ENCODE data around the gene TIAM1.

The TIAM1 gene

GRCh38 chr21:31343680-31344480, at the start of gene TIAM1:
Gene TIAM1 (minus strand): TSS chr21:31344261. CDS start chr21:31266972, 77,289 bp downstream.
- DNase-seq (ENCODE audit: low spot score) = no peak

DNA sequence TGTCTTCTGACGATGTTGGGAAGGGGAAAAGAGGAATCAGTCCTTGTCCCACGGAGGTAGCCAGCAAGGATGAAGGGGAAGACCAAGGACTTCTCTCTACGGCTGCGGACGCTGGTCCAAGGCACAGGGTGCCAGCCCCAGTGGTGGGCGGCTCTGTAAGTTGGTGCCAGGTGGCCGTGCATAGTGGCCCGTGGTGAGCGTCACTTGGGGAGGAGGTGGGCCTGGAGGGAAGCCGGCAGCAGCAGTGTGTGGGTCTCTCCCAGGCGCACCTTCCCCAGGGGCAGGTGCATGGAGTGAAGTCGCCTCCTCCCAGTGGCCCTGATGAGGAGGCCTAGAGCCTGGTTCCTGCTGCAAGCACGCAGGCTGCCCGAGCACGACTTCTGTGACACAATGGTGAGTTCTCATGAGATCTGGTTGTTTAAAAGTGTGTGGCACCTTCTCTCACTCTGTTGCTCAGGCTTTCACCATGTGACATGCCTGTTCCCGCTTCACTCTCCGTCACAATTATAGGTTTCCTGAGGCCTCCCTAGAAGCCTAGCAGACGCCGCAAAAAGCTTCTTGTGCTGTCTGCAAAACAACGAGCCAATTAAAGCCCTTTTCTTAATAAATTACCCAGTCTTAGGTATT, 43.6 kb upstream of the TIAM1 start:
- DNase-seq (ENCODE audit: low spot score) = no peak

DNA sequence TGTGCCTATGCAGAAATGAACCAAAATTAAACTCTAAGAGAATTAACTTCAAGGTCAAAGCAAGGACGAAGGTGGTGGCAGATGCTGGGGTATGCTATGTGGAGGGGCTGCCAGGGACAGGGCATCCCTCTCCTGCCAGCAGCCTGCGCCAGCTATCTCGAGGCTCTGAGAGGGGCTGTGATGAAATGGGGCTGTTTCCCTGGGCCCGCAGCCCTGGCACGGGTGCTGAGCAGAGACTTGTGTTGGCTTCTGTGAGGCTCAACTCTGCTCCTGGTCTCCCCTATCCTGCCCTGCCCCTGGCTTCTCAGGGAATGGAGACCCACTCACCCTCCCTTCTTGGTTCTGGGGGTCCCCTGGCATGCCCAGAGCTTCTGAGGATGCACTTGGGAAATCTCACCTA, 41.9 kb upstream of the TIAM1 start:
- DNase-seq (ENCODE audit: low spot score) = no peak

GRCh38 chr21:31383770-31384169, 39.7 kb upstream of the TIAM1 start:
- DNase-seq (ENCODE audit: low spot score) = no peak

- no peak for DNase-seq (ENCODE audit: low spot score)
Observed at GRCh38 chr21:31382060-31382459, 38.0 kb upstream of the TIAM1 start.

DNA sequence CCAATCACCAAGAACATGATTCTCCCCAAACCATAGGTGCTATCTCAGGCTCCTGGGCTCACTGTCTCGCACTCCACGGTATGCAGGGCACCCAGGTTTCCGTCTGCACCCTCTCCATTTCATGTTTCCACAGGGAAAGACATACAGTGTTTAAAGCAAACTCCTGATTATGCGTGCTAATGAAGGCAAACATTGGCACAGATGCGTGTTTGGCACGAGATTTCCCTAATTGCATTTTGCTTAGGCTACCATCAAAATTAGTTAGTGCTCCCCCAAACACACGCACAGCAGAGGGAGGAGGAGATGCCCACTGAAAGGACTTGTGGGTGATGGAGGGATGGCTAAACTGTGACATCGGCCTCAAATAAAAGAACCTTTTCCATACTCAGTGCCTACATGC, 32.2 kb upstream of the TIAM1 start:
- DNase-seq (ENCODE audit: low spot score) = no peak

GRCh38 chr21:31374395-31374794, 30.3 kb upstream of the TIAM1 start:
- no peak for DNase-seq (ENCODE audit: low spot score)

DNA sequence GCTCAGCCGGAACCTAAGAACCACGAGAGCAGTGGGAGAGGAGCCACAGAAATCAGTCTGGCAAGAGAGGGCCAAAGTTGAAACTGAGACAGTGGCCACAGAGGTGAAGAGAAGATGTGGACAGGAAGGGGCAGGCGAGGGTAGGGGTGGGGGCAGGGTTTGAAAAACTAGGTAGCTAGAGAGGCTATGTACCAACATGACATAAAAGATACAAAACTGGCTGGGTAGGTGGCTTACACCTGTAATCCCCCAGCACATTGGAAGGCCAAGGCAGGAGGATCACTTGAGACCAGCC, 28.4 kb upstream of the TIAM1 start:
- no peak for DNase-seq (ENCODE audit: low spot score)

DNA sequence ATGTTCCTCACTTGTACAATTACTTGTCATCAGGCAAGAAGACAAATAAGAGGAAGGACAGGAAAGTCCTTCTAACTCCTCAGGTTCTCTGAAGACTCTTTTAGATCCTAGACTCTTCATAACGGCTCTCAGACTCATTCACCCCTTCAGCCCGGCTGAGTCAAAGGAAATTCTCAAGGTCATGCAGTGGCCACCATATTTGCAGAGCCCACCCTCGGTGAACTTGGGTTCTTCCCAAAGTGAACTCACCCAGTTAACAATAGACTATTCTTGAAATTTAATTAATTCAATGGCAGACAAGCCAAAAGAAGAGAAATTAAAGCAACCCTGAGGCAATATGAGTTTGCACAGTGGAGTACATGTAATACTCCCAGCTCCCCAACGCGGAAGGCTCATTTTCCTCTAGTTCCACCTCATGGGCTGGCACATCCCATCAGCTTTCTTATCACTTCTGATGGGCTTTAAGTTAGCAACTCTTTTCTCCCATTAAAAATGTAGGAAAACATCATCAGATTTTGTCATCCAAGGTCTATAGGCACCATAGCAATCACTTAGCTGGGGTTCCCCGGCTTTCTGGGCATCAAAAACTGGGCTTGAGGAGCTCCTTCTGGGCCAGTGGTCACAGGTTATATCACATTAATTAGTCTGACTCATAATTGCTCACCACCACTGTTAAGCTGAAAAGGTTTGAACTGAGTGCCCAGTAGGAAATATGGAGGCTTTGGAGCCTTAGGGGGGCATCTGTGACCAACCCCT, 27.8 kb upstream of the TIAM1 start:
- DNase-seq (ENCODE audit: low spot score) = no peak

GRCh38 chr21:31370893-31371544, 27.0 kb upstream of the TIAM1 start:
- no peak for DNase-seq (ENCODE audit: low spot score)

DNA sequence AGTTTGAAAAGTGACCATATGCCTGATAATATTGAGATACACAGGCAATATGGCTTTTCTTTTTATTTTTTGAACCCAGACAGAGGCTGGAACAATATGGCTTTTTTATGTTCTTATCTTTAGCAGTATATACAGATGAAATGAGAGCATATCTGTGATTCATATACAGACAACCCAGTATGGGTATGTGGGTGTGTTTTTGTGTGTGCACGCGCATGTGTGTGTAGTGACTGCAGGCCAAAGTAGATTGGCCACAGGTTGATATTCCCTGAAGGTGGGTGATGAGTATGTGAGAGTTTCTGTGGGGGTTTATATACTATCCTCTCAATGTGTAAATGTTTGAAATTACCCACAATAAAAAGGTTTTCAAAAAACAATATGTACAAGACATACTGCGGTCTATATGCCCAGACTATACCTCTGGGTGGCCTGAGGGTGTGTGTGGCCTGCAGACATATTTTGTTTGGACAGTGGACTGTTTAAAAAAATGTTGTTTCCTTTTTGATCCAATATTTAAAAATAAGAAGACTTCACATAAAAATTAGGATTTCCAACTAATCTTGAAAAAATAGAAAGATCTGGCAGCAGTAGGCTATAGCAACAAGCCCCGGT, 26.3 kb upstream of the TIAM1 start:
- DNase-seq (ENCODE audit: low spot score) = no peak

DNA sequence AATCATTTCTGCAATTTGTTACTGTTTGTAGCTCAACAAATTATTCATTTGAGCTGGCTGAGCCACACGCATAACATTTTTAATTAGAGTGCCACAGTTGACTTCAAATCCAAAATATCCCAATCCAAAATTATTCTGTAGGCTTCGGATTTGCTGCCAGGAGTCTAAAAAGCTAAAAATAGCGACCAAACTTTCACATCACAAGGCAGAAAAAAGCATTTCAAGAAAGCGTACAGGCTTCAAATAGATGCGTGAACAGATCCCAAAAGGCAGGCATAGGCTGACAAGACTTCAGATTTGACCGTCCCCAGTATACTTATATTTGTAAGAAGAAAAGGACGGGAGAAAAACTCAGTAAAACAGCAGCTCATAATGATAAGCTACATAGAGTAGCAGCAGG, 24.3 kb upstream of the TIAM1 start:
- DNase-seq (ENCODE audit: low spot score) = no peak

DNA sequence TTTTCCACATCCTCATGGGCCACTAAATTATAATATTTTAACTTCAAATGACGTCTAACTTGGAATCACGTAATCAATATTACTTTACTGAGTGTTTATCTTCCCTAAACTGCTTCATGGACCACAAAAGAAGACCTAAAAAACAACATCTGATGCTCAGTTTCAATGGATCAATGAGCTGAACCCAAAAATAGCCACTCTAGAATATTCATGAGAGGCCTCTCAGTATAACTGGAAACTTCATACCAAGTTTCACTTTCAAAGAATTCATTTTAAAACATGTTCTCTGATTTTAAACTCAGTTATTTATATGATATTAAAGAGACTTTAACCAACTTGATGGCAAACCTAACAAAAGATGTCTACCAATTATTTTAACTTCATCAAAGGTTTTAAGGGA, 23.7 kb upstream of the TIAM1 start:
- no peak for DNase-seq (ENCODE audit: low spot score)

DNA sequence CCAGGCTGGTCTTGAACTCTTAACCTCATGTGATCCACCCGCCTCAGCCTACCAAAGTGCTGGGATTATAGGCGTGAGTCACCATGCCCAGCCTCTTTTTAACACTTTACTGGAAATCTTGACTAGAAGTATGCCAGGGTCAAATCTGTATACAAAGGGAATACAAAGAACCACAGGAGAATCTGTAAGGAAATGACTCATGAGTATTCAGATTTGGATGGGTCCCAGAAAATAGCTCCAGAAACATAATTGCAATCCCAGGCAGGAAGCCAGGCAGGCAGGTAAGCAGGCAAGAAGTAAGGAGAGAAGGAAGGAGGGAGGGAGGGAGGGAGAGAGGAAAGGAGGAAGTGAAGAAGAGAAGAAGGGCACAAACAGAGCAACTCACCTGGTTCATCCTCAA, 22.8 kb upstream of the TIAM1 start:
- no peak for DNase-seq (ENCODE audit: low spot score)

DNA sequence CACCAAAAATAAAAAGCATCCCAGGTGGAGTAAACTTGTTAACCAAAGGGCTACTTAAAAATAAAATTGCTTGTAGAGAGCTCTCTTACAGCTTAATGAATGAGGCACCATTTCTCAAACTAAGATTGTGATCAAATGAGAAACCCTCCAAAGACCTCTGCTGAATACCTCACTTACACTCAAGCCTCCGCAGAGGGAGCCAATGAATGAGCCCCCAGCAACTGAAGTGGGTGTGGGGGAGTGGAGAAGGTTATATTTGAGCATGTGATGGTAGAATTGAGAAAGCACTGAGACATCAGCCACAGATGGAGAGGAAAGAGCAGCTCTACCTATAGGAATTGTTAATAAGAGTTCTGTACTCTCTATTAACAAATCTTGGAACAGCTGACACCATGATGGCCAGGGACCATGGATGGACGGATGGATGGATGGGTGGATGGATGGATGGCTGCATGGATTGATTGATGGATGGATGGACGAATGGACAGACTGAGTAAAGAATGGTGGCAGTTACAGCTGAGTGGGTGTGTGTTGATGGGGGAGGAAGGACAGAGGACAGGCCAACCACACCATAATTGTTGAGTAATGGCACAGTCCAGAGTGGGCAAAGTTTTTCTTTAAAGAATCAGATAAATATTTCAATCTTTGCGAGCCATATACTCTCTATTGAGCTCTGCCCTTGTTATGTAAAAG, 20.3 kb upstream of the TIAM1 start:
- no peak for DNase-seq (ENCODE audit: low spot score)

DNA sequence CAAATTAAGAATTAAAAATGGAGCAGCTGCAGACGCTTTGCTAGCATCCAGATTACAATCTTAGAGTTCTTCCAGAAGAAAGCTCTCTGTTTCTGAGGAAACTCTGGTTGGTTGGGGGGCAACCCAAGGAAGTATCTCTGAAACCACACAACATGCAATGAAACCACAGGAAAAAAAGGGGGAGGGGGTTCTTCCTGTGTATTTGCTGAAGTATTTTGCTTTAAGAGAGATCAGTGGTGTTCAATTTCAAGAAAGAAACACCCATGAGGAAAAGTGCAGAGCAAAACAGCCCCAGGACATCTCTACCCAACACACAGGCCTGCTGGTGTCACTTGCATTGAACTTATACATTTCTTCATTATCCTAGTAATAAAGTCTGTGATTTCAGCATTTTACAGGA, 19.7 kb upstream of the TIAM1 start:
- DNase-seq (ENCODE audit: low spot score) = no peak

DNA sequence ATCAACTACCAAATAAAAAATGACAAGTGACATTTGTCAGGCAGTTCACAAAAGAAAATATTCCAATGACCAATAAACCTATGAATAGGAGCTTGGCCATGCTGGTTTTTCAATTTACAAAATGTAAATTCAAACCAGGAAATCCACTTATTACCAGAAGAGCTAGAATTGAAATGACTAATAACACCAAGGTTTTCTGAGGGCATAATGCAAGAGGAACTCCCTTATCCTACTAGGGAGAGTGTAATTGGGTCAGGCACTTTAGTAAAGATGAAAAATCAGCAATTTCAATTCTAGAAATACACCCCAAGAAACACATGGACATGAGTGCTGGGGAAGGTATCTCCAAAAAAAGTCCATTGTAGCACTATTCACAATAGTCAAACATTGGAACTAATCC, 16.7 kb upstream of the TIAM1 start:
- DNase-seq (ENCODE audit: low spot score) = no peak

- no peak for DNase-seq (ENCODE audit: low spot score)
Observed at GRCh38 chr21:31358158-31358557, 14.1 kb upstream of the TIAM1 start.

- DNase-seq (ENCODE audit: low spot score) = no peak
Observed at GRCh38 chr21:31356440-31356839, 12.4 kb upstream of the TIAM1 start.

DNA sequence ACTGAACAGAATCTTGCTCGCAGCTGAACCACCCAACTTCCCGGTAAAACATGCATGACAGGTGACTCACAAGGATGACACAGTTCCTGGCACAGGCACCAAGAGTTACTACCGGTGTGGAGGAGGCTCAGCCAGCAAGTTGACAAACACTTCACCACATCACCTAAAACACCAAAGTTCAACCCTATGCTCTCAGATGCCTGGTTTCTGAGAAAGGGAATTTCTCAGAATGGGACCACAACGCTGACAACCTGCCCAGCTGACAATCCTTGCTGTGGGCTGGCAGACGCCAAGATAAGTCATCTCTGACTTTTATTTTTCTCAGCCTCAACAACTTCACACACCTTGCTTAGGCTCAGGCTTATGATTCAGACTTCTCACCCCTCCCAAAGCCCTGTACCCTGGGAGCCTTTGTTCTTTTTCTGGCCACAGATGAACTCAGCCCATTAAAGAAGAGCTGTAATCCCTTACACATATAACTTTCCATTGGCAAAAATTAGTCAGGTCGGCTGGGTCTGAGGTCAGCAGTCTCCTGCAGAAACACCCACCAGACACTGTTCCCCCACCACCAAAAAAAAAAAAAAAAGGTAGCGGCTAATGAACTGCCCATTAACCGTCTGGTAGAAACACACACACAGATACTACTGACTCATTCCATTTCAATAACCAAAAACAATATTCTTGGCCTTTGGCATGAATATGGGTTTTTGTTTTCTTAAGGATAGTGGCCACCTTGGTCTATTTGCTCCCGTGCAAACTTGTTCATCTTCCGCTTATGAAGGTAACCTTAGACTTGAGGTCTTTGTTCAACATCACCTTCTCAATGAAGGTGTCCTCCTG, 10.8 kb upstream of the TIAM1 start:
- no peak for DNase-seq (ENCODE audit: low spot score)

DNA sequence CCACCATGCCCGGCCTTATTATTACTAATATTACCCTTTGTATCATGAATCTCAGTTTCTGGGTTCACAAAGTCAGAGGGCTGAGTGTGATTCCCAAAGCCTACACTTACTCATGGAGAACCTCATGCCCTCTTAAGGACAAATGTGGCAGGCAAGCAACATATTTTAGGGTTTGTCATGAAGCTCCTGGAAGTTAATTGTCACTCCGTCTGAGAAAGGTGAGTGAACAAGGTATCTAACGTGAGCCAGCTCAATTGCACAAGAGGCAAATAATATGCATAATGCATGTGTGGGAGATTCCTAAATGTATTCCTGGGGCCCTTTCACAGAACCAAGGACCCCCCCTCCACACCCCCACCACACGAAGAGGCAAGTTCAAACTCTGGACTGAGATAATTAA, 10.1 kb upstream of the TIAM1 start:
- DNase-seq (ENCODE audit: low spot score) = no peak

Measured in hematopoietic multipotent progenitor cell treated with erythropoietin and hydrocortisone succinate and interleukin-3 and kit ligand, for 17 days (in vitro differentiated cells).